Measurements from ENCODE around the gene PNPLA8. TPM values are rescaled to one million over a fixed set of nuclear protein-coding genes. Genes with fewer than 3 reads are reported as not detected.
"Not testable (repeated sequence)": the region's sequence is repeated elsewhere in the genome, so short reads cannot be mapped to it uniquely, and the experiment has no call there.

The PNPLA8 gene
- total and polyA plus RNA-seq, 4 donors, result 41.8 to 82.4 (median 58.5) TPM

DNA sequence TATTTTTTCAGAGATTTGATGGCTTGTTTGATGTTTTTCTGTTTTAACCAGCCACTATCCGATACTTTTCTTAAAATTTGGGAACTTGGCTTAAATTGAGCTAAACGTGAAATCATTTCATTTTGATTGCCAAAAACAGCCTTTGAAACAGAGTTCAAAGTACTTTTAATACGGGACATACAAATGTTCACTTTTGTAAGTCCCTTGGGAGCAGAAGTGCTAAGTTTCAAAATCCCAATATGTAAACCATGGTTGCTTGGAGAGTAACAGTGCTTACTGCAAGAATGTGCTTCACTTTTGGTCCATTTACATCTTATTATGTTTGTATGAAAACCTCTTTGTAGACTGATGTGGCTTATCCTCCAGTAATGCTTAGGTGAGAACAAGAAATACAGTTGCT lies 10.9 kb downstream of the PNPLA8 start:
- 71% methylated on average over 3 of the region's 3 CpGs for WGBS (ENCODE audit: insufficient coverage)
- Histone ChIP-seq H3K27me3 (ENCODE audit: control insufficient read depth, insufficient read depth, low read length) (no peaks in the 10 kb centered on the region), H3K4me3 (ENCODE audit: low read depth, low read length) (no peak overlapping the region), H3K27ac (ENCODE audit: low read depth, low read length) (no peak overlapping the region), H3K9me3 (ENCODE audit: control insufficient read depth, insufficient read depth, low read length) (no peaks in the 10 kb centered on the region), H3K4me1 (ENCODE audit: control insufficient read depth, insufficient read depth, low read length) (no peaks in the 10 kb centered on the region), H3K36me3 (ENCODE audit: control insufficient read depth, insufficient read depth, low read length) (no peaks in the 10 kb centered on the region)
- DNase-seq (ENCODE audit: low read depth in 4 of 6, low spot score in 6 of 6), result no peak

- DNase-seq (ENCODE audit: low read depth in 4 of 6, low spot score in 6 of 6), result no peak
- Histone ChIP-seq H3K36me3 (ENCODE audit: control insufficient read depth, insufficient read depth, low read length) (no peaks in the 10 kb centered on the region), H3K4me1 (ENCODE audit: control insufficient read depth, insufficient read depth, low read length) (no peaks in the 10 kb centered on the region), H3K9me3 (ENCODE audit: control insufficient read depth, insufficient read depth, low read length) (no peaks in the 10 kb centered on the region), H3K27ac (ENCODE audit: low read depth, low read length) (no peak overlapping the region), H3K27me3 (ENCODE audit: control insufficient read depth, insufficient read depth, low read length) (no peaks in the 10 kb centered on the region), H3K4me3 (ENCODE audit: low read depth, low read length) (no peak overlapping the region)
- WGBS (ENCODE audit: insufficient coverage), result no CpG with 5 or more reads among the region's 4 CpGs
These were observed 14.0 kb downstream of the PNPLA8 start for GRCh38 chr7:108511939-108512338.

DNA sequence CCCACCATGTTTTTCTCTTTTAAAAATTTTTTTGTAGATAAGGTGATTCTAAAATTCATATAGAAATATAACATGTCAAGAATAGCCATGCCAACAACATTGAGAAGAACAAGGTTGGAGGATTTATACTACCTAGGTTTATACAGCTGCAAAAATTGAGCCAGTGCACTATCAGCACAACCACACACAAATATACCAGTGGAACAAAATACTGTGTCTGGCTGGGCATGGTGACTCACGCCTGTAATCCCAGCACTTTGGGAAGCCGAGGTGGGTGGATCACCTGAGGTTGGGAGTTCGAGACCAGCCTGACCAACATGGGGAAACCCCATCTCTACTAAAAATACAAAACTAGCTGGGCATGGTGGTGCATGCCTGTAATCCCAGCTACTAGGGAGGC lies 21.4 kb downstream of the PNPLA8 start:
- no CpG with 5 or more reads among the region's 3 CpGs for WGBS (ENCODE audit: insufficient coverage)
- H3K36me3 ChIP-seq (ENCODE audit: control insufficient read depth, insufficient read depth, low read length), result peaks cover 13% of the 10 kb centered on the region
- not testable (repeated sequence) for DNase-seq (ENCODE audit: low read depth in 4 of 6, low spot score in 6 of 6); H3K9me3 ChIP-seq (ENCODE audit: control insufficient read depth, insufficient read depth, low read length); H3K4me1 ChIP-seq (ENCODE audit: control insufficient read depth, insufficient read depth, low read length); H3K4me3 ChIP-seq (ENCODE audit: low read depth, low read length); H3K27ac ChIP-seq (ENCODE audit: low read depth, low read length); H3K27me3 ChIP-seq (ENCODE audit: control insufficient read depth, insufficient read depth, low read length)

- DNase-seq (ENCODE audit: low read depth in 4 of 6, low spot score in 6 of 6), result peak in 2 of 6 donors; percentile 64 to 80
- Histone ChIP-seq H3K9me3 (ENCODE audit: control insufficient read depth, insufficient read depth, low read length) (no peaks in the 10 kb centered on the region), H3K27ac (ENCODE audit: low read depth, low read length) (no peak overlapping the region), H3K4me1 (ENCODE audit: control insufficient read depth, insufficient read depth, low read length) (no peaks in the 10 kb centered on the region), H3K36me3 (ENCODE audit: control insufficient read depth, insufficient read depth, low read length) (peaks cover 13% of the 10 kb centered on the region), H3K27me3 (ENCODE audit: control insufficient read depth, insufficient read depth, low read length) (no peaks in the 10 kb centered on the region), H3K4me3 (ENCODE audit: low read depth, low read length) (no peak overlapping the region)
- WGBS (ENCODE audit: insufficient coverage), result 79% methylated on average over 2 of the region's 5 CpGs
These were observed 22.6 kb downstream of the PNPLA8 start for GRCh38 chr7:108503112-108504026.

GRCh38 chr7:108499566-108499965 lies 26.4 kb downstream of the PNPLA8 start:
- no CpG with 5 or more reads among the region's 1 CpG for WGBS (ENCODE audit: insufficient coverage)
- no peak overlapping the region for H3K4me3 ChIP-seq (ENCODE audit: low read depth, low read length)
- no peak for DNase-seq (ENCODE audit: low read depth in 4 of 6, low spot score in 6 of 6)
- H3K27ac ChIP-seq (ENCODE audit: low read depth, low read length), result no peak overlapping the region
- H3K36me3 ChIP-seq (ENCODE audit: control insufficient read depth, insufficient read depth, low read length), result peaks cover 13% of the 10 kb centered on the region
- H3K4me1 ChIP-seq (ENCODE audit: control insufficient read depth, insufficient read depth, low read length), result no peaks in the 10 kb centered on the region
- H3K27me3 ChIP-seq (ENCODE audit: control insufficient read depth, insufficient read depth, low read length), result no peaks in the 10 kb centered on the region
- no peaks in the 10 kb centered on the region for H3K9me3 ChIP-seq (ENCODE audit: control insufficient read depth, insufficient read depth, low read length)

- H3K4me1 ChIP-seq (ENCODE audit: control insufficient read depth, insufficient read depth, low read length), result no peaks in the 10 kb centered on the region
- H3K27ac ChIP-seq (ENCODE audit: low read depth, low read length), result no peak overlapping the region
- H3K9me3 ChIP-seq (ENCODE audit: control insufficient read depth, insufficient read depth, low read length), result no peaks in the 10 kb centered on the region
- no peak overlapping the region for H3K4me3 ChIP-seq (ENCODE audit: low read depth, low read length)
- no peak for DNase-seq (ENCODE audit: low read depth in 4 of 6, low spot score in 6 of 6)
- peaks cover 13% of the 10 kb centered on the region for H3K36me3 ChIP-seq (ENCODE audit: control insufficient read depth, insufficient read depth, low read length)
- no CpG with 5 or more reads among the region's 6 CpGs for WGBS (ENCODE audit: insufficient coverage)
- no peaks in the 10 kb centered on the region for H3K27me3 ChIP-seq (ENCODE audit: control insufficient read depth, insufficient read depth, low read length)
These were observed 27.5 kb downstream of the PNPLA8 start for GRCh38 chr7:108498481-108498880.

DNA sequence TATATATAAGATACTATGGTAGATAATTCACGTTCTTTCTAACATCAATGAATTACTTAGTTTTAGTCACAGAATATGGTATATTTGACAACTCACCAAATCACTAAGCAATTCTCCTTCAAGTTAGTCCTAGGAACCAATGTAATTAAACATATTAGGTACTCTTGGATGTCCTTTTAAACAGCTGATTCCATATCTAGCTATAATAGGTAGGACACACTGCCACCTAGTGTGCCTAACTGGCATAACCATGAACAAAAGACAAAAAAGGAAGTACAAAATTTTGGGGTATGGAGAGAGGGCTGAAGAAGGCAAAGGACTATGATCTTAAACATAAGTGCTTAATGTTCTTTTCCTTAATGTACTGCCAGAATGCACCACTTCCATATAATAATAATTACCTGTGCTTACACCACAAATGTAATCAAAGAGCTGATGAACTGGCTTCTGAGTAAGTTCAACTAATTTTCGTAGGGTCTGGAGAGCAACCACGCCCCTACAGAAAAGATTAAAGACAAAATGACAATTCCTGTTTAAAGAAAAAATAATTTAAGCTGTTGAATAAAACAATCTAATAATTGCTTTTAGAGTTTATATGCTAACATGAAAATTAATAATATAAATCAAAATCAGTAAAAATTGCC lies 28.7 kb downstream of the PNPLA8 start:
- DNase-seq (ENCODE audit: low read depth in 4 of 6, low spot score in 6 of 6), result peak; percentile 29 to 88 (median 44)
- no CpG with 5 or more reads among the region's 3 CpGs for WGBS (ENCODE audit: insufficient coverage)
- Histone ChIP-seq H3K27me3 (ENCODE audit: control insufficient read depth, insufficient read depth, low read length) (no peaks in the 10 kb centered on the region), H3K4me3 (ENCODE audit: low read depth, low read length) (no peak overlapping the region), H3K36me3 (ENCODE audit: control insufficient read depth, insufficient read depth, low read length) (peaks cover 11% of the 10 kb centered on the region), H3K4me1 (ENCODE audit: control insufficient read depth, insufficient read depth, low read length) (no peaks in the 10 kb centered on the region), H3K9me3 (ENCODE audit: control insufficient read depth, insufficient read depth, low read length) (no peaks in the 10 kb centered on the region), H3K27ac (ENCODE audit: low read depth, low read length) (no peak overlapping the region)

GRCh38 chr7:108492742-108493141 lies 33.2 kb downstream of the PNPLA8 start:
- no peaks in the 10 kb centered on the region for H3K4me1 ChIP-seq (ENCODE audit: control insufficient read depth, insufficient read depth, low read length)

DNA sequence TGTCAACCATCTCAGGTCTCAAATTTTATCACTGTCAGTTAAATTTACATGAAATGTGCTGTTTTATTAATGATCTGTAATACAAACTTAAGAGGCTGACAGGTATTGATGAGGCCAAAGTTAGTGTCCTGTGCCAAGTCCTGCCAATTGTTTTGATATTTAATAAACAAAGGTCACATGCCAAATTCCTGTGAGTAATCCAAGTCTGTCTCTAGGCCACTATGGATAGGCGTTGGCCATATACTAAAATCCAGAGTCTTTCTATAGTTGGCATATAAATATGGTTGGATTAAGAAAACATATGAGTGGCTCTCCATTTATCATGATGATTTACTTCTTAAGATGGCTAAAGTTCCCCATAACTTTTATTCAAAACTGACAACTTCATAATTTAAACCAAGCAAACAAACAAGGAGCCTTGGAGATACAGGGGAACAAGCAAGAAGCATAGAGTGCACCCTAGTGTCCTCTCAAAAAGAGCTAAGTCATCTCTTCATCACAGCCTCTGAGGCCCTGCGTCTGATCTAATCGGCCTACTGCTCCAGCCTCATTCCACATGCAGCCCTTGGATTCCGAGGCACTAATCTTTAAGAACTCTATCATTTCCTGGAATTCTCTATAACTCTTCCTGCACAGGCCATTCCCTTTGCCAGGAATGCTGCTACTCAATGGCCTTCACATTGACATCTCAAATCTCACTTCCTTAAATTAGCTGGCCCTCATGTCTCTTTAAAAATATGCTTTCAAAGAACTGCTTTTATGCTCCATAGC lies 37.0 kb downstream of the PNPLA8 start:
- H3K4me3 ChIP-seq (ENCODE audit: low read depth, low read length), result no peak overlapping the region
- no peak for DNase-seq (ENCODE audit: low read depth in 4 of 6, low spot score in 6 of 6)
- H3K36me3 ChIP-seq (ENCODE audit: control insufficient read depth, insufficient read depth, low read length), result peaks cover 6% of the 10 kb centered on the region
- no peaks in the 10 kb centered on the region for H3K4me1 ChIP-seq (ENCODE audit: control insufficient read depth, insufficient read depth, low read length)
- H3K27ac ChIP-seq (ENCODE audit: low read depth, low read length), result no peak overlapping the region
- WGBS (ENCODE audit: insufficient coverage), result 85% methylated on average over 3 of the region's 4 CpGs
- no peaks in the 10 kb centered on the region for H3K27me3 ChIP-seq (ENCODE audit: control insufficient read depth, insufficient read depth, low read length)
- no peaks in the 10 kb centered on the region for H3K9me3 ChIP-seq (ENCODE audit: control insufficient read depth, insufficient read depth, low read length)

More at GRCh38 chr7:108492742-108493141, 33.2 kb downstream of the PNPLA8 start:
- Histone ChIP-seq H3K36me3 (ENCODE audit: control insufficient read depth, insufficient read depth, low read length) (peaks cover 6% of the 10 kb centered on the region), H3K4me3 (ENCODE audit: low read depth, low read length) (no peak overlapping the region), H3K27ac (ENCODE audit: low read depth, low read length) (no peak overlapping the region), H3K9me3 (ENCODE audit: control insufficient read depth, insufficient read depth, low read length) (no peaks in the 10 kb centered on the region), H3K27me3 (ENCODE audit: control insufficient read depth, insufficient read depth, low read length) (no peaks in the 10 kb centered on the region)
- DNase-seq (ENCODE audit: low read depth in 4 of 6, low spot score in 6 of 6), result no peak
- no CpG with 5 or more reads among the region's 4 CpGs for WGBS (ENCODE audit: insufficient coverage)

Measured in spinal cord (tissue), 10 donors.